NOMO-1 treated with dmso at 0.1 percent for 144 hours (cell line): ENCODE results near the gene KRT12.
"Not testable (repeated sequence)": the region's sequence is repeated elsewhere in the genome, so short reads cannot be mapped to it uniquely, and the experiment has no call there.

Source experiments
- DNase-seq: peaks from one replicate; lab custom pipeline; 2025; ENCODE audit not compliant: unreplicated experiment; lab: John Stamatoyannopoulos, UW

Gene KRT12

GRCh38 chr17:40884708-40885512 is 17.9 kb upstream of the KRT12 start, which contains the start of gene KRT20:
KRT20 (minus strand) TSS chr17:40885242; CDS start chr17:40885185, 57 bp downstream.
- DNase-seq: no peak

- DNase-seq: no peak
Measured at GRCh38 chr17:40883626-40884334, 16.8 kb upstream of the KRT12 start.

GRCh38 chr17:40883031-40883430 is 16.0 kb upstream of the KRT12 start:
- no peak for DNase-seq

GRCh38 chr17:40879026-40879425 is 12.0 kb upstream of the KRT12 start:
- DNase-seq: no peak

DNA sequence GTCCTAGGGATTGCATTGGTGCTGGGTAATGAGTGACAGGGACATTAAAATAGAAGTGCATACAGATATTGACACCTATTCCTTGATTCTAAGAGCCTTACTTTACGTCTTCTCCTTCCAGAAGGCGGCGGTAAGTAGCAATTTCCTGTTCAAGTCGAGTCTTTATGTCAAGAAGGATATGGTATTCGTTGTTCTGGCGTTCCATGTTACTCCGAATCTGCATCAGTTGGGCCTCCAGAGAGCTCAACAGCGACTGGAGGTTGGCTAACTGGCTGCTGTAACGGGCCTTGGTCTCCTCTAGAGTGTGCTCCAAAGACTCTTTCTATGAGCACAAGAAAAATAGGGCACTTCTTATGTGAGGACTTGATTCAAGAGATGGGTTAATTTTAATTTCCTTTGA is 11.0 kb upstream of the KRT12 start:
- no peak for DNase-seq

DNA sequence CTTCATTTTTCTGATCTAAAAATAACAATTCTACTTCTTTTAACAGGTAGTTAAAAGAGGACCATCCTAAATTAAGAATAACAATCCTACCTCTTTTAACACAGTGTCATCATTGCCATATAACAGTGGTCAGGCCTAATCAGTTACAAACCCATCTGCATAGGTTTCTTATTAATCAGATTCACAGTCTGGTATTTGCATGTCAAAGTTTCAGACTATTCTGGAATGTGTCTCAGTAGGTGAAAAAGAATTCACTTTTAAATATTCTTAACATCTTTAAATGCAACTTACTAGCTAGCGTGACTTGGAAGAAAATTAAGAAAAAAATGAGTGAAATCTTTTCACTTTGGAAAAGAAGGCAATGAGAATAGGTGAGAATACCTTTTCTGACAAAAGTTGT is 6.8 kb upstream of the KRT12 start:
- DNase-seq: no peak

GRCh38 chr17:40873255-40873654 is 6.2 kb upstream of the KRT12 start:
- DNase-seq: no peak

GRCh38 chr17:40872416-40872815 is 5.4 kb upstream of the KRT12 start:
- DNase-seq: no peak

DNA sequence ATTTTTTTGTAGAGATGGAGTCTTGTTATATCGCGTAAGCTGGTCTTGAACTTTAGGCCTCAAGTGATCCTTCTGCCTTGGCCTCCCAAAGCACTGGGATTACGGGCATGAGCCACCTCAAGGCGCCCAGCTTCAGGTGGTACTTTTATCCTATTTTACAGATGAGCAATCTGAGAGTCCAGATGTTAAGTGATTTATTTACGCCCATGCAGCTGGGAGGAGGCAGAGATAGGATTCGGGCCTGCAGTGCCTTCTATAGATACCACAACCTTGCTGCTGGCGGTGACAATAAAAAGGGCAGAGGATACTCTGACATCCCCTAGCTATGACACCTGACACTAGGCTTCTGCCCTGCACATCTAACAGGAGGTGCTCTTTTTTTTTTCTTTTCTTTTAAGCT is 4.3 kb upstream of the KRT12 start:
- DNase-seq: no peak

DNA sequence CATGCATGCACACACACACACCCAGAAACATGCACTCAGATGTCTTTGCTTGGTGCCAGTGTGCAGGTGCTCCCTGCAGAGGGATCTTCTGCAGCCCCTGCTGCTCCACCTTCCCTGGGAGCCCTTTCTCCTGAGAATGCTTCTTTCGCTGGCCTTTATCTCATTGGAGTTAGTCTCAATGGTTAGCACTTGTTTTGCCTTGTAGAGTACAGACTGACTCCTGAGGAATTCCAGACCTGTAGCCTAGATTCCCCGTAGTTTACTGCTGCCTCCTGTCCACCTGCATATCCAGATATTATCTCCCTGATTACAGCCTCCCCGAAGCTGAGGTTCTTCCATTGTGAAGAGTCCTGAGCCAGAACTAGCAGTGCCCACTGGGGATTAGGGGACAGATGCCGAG is 3.1 kb upstream of the KRT12 start:
- no peak for DNase-seq

DNA sequence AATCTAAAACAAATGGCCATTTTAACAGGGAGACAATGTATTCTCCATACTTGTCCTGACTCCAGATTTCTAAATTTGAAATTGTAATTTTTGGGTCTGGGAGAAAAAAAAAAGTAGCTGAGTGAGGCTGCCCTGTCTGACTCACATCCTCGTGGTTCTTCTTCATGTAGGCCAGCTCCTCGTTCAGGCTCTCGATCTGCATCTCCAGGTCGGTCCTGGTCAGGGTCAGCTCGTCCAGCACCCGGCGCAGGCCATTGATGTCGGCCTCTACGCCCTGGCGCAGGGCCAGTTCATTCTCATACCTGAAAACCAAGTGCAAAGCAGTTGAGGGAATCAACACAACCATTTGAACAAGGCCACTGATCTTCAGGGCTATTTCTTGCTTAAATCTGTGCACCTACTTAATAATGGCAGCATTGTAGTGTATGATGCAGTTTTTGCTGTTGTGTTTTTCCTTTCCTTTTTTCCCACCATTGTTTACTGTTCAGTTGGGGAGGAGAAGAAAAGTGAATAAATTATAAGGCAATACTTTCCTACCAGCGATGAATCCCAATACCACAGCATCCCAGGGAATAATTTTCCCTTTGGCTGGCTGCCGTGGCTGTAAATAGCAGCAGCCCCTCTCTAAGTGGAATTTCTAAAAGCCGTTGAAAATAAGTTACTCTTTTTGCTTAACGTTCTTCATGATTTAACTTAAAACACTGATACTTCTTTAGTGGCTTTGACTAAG is 2.2 kb downstream of the KRT12 start:
- DNase-seq: no peak

DNA sequence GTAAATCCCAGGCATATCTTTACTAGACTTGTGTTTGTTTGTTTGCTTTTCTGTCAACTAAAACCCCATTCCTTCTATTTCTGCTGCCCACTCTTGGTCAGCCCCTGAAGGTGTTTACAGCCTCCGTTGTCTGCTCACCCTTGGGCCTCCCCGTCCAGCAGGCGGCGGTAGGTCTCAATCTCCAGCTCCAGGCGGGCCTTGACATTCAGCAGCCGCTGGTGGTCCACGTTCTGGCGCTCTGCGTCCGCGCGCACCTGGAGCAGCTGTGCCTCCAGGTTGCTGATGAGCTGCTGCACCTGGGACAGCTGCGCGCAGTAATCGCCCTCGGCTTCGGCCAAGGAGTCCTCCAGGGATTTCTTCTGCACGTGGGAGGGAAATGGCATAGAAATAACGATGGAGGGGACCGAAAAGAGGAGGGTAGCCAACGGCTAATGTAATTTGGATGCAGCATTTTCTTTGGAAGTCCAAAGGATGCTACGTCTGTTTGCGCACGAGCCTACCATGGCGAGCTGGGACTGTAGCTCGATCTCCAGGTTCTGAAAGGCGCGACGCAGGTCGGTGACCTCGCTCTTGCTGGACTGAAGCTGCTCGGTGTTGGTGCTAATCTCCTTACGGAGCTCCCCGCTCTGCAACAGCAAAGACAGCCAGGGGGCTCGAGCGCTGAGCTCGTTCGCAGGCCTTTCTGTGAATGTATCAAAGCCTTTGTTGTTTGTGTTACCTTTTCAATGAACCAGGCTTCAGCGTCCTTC is 3.9 kb downstream of the KRT12 start:
- DNase-seq: no peak

GRCh38 chr17:40859536-40859935 is 7.5 kb downstream of the KRT12 start:
- no peak for DNase-seq

DNA sequence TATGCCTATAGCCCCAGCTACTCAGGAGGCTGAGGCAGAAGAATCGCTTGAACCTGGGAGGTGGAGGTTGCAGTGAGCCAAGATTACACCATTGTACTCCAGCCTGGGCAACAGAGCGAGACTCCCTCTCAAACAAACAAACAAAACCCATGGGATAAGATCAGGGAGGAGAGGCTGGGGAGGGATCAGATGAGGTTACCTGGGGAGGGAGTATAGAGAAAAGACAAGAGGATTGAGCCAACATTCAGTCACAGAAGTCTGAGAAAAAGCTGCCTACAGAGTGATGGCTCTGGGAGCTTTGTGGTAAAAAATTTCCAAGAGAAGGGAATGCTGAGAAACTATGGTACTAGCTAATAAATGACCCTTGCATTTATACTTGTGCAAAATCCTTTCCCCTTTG is 8.4 kb downstream of the KRT12 start:
- not testable (repeated sequence) for DNase-seq

- no peak for DNase-seq
Measured at GRCh38 chr17:40857535-40857934, 9.5 kb downstream of the KRT12 start.

GRCh38 chr17:40854175-40854814 is 12.7 kb downstream of the KRT12 start:
- peak; percentile 24 for DNase-seq

DNA sequence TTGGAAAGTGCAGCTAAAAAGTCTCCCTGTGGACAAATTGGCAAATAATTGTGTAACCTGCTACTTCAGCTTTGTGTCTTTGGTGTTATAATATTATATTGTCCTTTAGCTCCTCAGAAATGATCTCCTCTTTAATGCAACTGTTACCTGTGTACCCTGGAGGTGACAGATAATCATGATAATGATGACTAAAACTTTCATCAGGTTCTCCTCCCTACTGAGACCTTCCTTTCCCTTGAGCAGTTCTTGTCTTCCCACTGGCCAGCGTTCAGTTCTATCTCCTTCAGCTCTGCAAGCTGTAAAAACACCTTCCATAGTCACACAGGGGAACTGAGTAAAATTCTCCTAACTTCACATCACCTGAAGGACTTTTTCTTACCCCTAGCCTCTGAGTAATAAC is 14.7 kb downstream of the KRT12 start:
- DNase-seq: no peak

- DNase-seq: no peak
Measured at GRCh38 chr17:40850293-40850972, 16.6 kb downstream of the KRT12 start.

GRCh38 chr17:40849723-40850122 is 17.3 kb downstream of the KRT12 start:
- no peak for DNase-seq
